ENCODE results near the gene TNIK. TPM values are rescaled to one million over a fixed set of nuclear protein-coding genes. Genes with fewer than 3 reads are reported as not detected.

The TNIK gene
- total RNA-seq, 2 donors from 2014 or later: 5.6 to 47.1 TPM

GRCh38 chr3:171352387-171352935 lies 107.7 kb downstream of the TNIK start:
- no peaks in the 10 kb centered on the region for H3K27me3 ChIP-seq (replicated peaks; ENCODE audit: insufficient read depth)
- no peaks in the 10 kb centered on the region for H3K36me3 ChIP-seq
- DNase-seq (ENCODE audit: low spot score): no peak
- H3K27ac ChIP-seq: no peak overlapping the region
- H3K9me3 ChIP-seq: no peaks in the 10 kb centered on the region
- intact Hi-C loops (cut with DNase I): no loop called here
- H3K4me1 ChIP-seq (replicated peaks): no peaks in the 10 kb centered on the region
- 94% methylated on average over 2 of the region's 2 CpGs for WGBS
- TF ChIP-seq, protein P1, sequence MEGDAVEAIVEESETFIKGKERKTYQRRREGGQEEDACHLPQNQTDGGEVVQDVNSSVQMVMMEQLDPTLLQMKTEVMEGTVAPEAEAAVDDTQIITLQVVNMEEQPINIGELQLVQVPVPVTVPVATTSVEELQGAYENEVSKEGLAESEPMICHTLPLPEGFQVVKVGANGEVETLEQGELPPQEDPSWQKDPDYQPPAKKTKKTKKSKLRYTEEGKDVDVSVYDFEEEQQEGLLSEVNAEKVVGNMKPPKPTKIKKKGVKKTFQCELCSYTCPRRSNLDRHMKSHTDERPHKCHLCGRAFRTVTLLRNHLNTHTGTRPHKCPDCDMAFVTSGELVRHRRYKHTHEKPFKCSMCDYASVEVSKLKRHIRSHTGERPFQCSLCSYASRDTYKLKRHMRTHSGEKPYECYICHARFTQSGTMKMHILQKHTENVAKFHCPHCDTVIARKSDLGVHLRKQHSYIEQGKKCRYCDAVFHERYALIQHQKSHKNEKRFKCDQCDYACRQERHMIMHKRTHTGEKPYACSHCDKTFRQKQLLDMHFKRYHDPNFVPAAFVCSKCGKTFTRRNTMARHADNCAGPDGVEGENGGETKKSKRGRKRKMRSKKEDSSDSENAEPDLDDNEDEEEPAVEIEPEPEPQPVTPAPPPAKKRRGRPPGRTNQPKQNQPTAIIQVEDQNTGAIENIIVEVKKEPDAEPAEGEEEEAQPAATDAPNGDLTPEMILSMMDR (IDR thresholded peaks at IDR 0.05): no peak
- TF ChIP-seq POLR2AphosphoS5 (IDR thresholded peaks at IDR 0.05) (no peak), POLR2A (IDR thresholded peaks at IDR 0.05) (no peak)
- H3K4me3 ChIP-seq: no peak overlapping the region

DNA sequence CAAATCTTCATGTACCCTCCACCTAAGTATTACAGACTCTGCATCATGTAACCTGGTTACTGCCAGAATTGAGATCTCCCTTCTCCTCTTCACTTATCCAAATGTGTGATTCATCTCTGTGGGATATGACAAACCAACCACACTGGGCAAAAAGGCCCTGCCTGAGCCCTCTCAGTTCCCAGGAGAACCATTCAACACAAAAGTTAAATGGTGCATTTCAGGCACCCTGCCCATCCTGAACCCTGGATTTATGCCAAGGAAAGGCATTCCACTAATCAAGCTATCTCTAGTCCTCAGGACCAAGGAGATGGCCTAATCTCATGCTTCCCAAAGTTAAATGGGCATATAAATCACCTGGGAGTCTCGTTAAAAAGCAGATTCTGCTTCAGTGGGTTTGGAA lies 108.5 kb downstream of the TNIK start:
- H3K27me3 ChIP-seq (replicated peaks; ENCODE audit: insufficient read depth): no peaks in the 10 kb centered on the region
- no peaks in the 10 kb centered on the region for H3K9me3 ChIP-seq
- DNase-seq (ENCODE audit: low spot score): no peak
- intact Hi-C loops (cut with DNase I): no loop called here
- no peaks in the 10 kb centered on the region for H3K36me3 ChIP-seq
- no peak overlapping the region for H3K4me3 ChIP-seq
- no peaks in the 10 kb centered on the region for H3K4me1 ChIP-seq (replicated peaks)
- no peak overlapping the region for H3K27ac ChIP-seq
- 58% methylated on average over 1 of the region's 1 CpG for WGBS
- TF ChIP-seq POLR2AphosphoS5 (IDR thresholded peaks at IDR 0.05): no peak
- TF ChIP-seq POLR2A (IDR thresholded peaks at IDR 0.05): no peak
- TF ChIP-seq, protein P1 (IDR thresholded peaks at IDR 0.05): no peak

DNA sequence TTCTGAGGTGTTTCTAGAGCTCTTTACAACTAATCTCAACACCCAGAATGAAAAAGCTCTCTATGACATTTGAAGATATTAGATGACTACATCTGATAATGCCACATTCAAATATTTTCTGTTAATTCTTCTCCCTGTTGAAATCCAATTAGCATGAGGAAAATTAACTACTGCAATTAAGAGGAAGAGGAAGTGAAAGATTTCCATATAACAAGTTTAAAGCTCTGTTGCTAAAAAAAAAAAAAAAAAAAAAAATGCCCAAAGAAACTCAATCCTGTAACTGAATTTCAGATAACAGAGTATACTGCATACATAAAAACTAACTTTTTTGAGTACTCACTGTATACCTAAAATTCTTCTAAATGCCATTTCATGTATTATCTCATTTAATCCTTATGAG lies 109.8 kb downstream of the TNIK start:
- Histone ChIP-seq H3K36me3 (no peaks in the 10 kb centered on the region), H3K27me3 (replicated peaks; ENCODE audit: insufficient read depth) (no peaks in the 10 kb centered on the region), H3K4me3 (no peak overlapping the region), H3K27ac (no peak overlapping the region), H3K9me3 (no peaks in the 10 kb centered on the region), H3K4me1 (replicated peaks) (no peaks in the 10 kb centered on the region)
- TF ChIP-seq POLR2AphosphoS5 (IDR thresholded peaks at IDR 0.05): no peak
- TF ChIP-seq, protein P1 (IDR thresholded peaks at IDR 0.05): no peak
- TF ChIP-seq POLR2A (IDR thresholded peaks at IDR 0.05): no peak
- intact Hi-C loops (cut with DNase I): no loop called here
- no peak for DNase-seq (ENCODE audit: low spot score)

DNA sequence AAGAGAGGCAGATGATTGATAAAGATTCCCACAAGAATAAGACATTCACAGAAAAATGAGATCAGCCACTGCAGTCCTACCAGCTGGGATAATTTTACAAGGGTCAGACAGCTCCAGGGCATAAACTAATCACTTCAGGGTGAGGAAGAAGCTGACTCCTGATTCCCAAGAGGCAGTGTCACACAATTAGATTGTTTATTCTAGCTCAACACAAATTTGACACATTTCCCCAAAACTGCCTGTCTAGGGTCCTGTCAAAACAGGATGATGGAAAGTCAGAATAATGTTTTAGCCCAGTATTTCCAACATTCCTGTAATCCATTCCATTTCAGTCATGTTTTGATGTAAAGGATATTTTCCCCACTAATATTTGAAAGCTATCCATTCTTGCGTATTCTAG lies 110.8 kb downstream of the TNIK start:
- TF ChIP-seq POLR2AphosphoS5 (IDR thresholded peaks at IDR 0.05) (no peak), POLR2A (IDR thresholded peaks at IDR 0.05) (no peak)
- TF ChIP-seq, protein P1 (IDR thresholded peaks at IDR 0.05): no peak
- no peak overlapping the region for H3K27ac ChIP-seq
- intact Hi-C loops (cut with DNase I): no loop called here
- no peaks in the 10 kb centered on the region for H3K27me3 ChIP-seq (replicated peaks; ENCODE audit: insufficient read depth)
- no peaks in the 10 kb centered on the region for H3K4me1 ChIP-seq (replicated peaks)
- no peak overlapping the region for H3K4me3 ChIP-seq
- H3K36me3 ChIP-seq: no peaks in the 10 kb centered on the region
- DNase-seq (ENCODE audit: low spot score): no peak
- 93% methylated on average over 1 of the region's 1 CpG for whole genome bisulfite sequencing
- no peaks in the 10 kb centered on the region for H3K9me3 ChIP-seq

DNA sequence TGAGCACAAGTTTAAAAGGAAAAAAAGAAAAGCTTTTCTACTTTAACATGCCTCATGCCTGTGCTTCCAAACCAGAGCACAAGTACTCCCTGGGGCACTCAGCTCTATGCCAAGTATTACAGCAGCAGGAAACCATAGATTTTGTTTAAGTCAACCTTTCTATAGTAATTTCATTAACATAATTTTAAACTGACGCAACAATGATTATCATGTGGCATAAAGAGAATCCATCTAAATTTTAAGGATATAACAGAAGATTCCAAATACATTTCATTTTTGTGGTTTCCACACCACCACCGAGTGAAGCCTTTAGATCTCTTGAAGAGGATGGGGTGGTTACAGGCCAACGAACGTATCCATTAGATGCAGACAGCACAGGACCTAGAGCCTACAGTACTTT lies 112.1 kb downstream of the TNIK start:
- 90% methylated on average over 4 of the region's 4 CpGs for WGBS
- no peak for DNase-seq (ENCODE audit: low spot score)
- peaks cover 5% of the 10 kb centered on the region for H3K27me3 ChIP-seq (replicated peaks; ENCODE audit: insufficient read depth)
- TF ChIP-seq POLR2AphosphoS5 (IDR thresholded peaks at IDR 0.05): no peak
- TF ChIP-seq POLR2A (IDR thresholded peaks at IDR 0.05): no peak
- TF ChIP-seq, protein P1 (IDR thresholded peaks at IDR 0.05): no peak
- no peak overlapping the region for H3K4me3 ChIP-seq
- intact Hi-C loops (cut with DNase I): no loop called here
- H3K9me3 ChIP-seq: no peaks in the 10 kb centered on the region
- H3K27ac ChIP-seq: no peak overlapping the region
- no peaks in the 10 kb centered on the region for H3K4me1 ChIP-seq (replicated peaks)
- H3K36me3 ChIP-seq: no peaks in the 10 kb centered on the region

Data from prostate gland (tissue), 2 donors.